Activated CD4-positive, alpha-beta T cell treated with anti-CD3 and anti-CD28 coated beads for 24 hours (primary cell): ENCODE results near the gene TUBB2B.
A peak's percentile ranks its signal among the peaks of the same experiment; 100 is the strongest.

Source experiments
- DNase-seq, 2 donors: peaks; one replicate each; pipeline ENCODE4 v3.0.0-alpha.2; 2020; ENCODE audit warnings: low read depth in 2 of 2

The TUBB2B gene

GRCh38 chr6:3227363-3228045, at the start of gene TUBB2B:
Gene TUBB2B, minus strand, starts transcription at chr6:3227653. Its CDS starts 110 bp downstream, at chr6:3227543.
- DNase-seq = no peak

GRCh38 chr6:3277251-3277650, 49.8 kb upstream of the TUBB2B start:
- no peak for DNase-seq

GRCh38 chr6:3276174-3277167, 49.0 kb upstream of the TUBB2B start:
- DNase-seq = no peak

DNA sequence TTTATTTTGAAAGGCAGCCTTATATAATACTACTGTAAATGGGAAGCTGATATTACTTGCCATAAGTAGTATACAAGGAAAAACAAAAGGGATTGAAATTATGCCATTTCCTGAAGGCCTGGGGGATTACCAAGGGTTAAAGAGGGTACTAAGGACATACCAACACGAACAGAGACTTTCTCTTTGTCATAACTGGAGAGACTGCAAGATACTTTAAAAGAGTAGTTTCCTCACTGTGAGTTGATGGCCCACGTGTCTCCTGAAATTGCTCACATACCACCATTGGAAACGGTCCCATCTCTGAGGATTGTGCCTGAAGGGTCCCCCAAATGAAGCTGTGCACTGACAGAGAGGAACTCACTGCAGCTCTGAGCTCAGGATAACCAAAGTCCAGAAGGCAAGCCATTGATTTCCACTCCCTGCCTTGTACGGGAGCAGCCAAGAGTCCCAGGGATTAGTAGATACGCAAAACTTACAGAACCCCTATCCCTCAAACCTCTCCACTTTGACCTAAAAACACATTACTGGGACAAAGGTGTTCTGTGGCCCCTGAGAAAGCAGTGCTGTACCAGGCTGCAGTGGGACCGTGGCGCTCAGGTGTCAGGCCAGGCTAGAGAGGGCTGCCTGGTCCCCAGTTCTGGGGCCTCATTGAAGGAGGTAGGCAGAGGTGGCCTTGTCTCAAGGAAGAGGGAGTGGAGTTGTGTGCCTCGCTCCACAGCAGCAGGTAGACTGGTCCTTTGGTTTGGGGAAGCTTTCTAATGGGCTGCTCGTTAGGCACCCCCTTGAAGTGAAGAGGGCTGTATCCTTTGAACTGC, 46.5 kb upstream of the TUBB2B start:
- no peak for DNase-seq

DNA sequence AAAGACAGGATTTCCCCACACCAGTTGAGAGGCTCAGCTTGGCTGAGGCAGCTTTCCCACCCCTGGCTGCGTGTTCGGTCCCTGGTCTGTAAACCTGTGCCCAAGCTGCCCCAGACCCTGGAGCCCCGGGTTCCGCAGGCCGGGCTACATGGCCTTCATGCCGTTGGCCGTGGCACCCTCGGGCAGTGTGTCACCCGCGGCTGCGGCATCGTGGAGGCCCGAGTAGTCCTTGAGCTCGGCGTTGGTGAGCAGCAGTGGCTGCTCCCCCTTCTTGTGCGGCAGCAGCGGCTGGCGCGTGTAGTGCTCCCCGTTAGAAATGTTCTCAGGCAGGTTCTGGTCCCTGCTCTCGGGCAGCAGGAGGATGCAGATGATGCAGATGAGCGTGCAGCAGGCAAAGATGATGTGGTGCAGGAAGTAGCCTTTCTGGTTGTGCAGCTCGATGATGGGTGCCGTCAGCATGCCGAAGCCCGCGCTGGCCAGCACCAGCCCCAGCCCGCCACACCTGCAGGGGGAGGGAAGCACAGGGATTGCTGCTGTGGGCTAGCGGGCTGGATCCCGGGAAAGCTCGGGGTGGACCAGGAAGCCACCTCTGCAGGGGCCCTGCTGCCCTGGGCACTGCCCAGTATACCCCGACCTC, 45.6 kb upstream of the TUBB2B start:
- DNase-seq = no peak

GRCh38 chr6:3271756-3272155, 44.3 kb upstream of the TUBB2B start:
- no peak for DNase-seq

- no peak for DNase-seq
Observed at GRCh38 chr6:3270258-3270657, 42.8 kb upstream of the TUBB2B start.

- no peak for DNase-seq
Observed at GRCh38 chr6:3269281-3269975, 42.0 kb upstream of the TUBB2B start.

GRCh38 chr6:3268680-3269079, 41.2 kb upstream of the TUBB2B start:
- DNase-seq = no peak

GRCh38 chr6:3267162-3267561, 39.7 kb upstream of the TUBB2B start:
- DNase-seq = no peak

GRCh38 chr6:3266170-3266569, 38.7 kb upstream of the TUBB2B start:
- DNase-seq = no peak

DNA sequence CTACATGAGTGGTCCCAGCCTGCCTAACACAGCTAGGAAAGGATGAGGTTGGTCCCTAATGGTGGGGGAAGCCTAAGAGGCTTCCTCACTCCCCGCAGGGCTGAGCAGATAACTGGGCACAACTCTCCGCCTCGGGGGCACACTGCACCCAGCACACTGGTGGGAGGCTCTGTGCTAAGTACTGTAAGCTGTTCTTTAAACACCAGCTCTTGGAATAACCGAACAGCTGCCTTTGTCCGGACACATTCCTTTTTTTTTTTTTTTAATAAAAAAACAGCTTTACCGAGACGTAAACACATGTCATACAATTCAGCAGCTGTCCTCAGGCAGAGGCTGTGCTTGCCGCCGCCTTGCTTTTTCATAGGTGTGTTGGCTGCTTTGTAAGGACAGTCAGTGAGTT, 38.2 kb upstream of the TUBB2B start:
- DNase-seq = no peak

DNA sequence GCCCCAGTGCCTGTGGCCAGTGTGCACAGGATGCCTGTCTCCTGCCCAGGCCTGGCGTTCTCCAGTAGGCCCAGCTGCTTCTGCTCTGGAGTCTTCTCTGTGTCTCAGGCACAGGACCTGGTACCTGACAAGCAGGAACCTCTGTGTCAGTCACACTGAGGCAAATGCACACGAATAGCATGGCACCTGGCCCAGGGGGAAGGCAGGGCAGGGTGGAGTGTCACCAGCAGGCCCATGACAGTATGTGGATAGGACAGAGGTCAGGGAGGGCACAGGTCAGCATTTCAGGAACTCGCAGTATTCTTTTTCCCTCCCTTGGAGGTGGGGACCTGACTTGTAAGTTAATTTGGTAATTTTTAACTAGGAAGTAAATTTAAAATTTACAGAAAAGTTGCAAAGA, 36.9 kb upstream of the TUBB2B start:
- DNase-seq = no peak

GRCh38 chr6:3263096-3263495, 35.6 kb upstream of the TUBB2B start:
- no peak for DNase-seq

DNA sequence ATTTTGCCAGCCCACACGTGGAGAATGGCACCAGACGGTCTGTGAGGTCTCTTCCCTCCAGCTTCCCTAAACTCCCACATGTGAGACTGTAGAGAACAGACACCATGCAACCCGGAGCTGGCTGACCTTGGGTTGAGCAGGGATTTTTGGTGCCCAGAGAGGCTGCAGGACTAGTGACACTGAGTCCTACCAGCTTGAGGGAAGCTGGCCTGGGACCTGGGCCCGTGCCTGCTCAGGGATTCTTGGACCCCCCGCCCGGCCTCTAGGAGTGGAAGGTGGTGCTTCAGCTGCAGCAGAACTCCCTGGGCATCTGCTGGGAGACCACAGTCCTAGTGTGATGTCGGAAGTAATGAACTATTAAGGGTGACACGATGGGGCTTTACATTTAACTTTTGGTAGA, 34.5 kb upstream of the TUBB2B start:
- DNase-seq = no peak

- no peak for DNase-seq
Observed at GRCh38 chr6:3261518-3261820, 34.0 kb upstream of the TUBB2B start.

GRCh38 chr6:3260772-3261517, 33.5 kb upstream of the TUBB2B start:
- DNase-seq = no peak

- DNase-seq = no peak
Observed at GRCh38 chr6:3260296-3260695, 32.8 kb upstream of the TUBB2B start.

DNA sequence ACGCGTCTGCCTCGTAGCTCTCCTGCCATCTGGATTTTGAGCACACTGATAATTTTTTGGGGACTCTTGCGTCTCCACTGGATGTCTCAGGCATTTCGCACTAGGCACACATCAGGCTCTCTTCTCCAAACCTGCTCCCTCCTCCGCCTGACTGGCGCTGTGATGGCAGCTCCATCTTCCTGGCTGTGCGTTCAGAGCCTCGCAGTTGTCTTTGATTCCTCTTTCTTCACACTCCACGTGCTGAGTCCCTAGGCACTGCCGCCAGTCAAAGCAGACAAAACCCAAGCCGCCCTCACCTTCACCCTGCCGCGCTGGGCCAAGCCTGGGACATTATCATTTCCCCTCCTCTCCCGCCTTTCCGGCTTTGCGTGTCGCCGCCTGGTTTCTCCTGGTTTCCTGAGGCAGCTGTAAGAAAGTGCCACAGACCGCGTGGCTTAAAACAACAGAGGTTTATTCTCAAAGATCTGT, 32.1 kb upstream of the TUBB2B start:
- no peak for DNase-seq

DNA sequence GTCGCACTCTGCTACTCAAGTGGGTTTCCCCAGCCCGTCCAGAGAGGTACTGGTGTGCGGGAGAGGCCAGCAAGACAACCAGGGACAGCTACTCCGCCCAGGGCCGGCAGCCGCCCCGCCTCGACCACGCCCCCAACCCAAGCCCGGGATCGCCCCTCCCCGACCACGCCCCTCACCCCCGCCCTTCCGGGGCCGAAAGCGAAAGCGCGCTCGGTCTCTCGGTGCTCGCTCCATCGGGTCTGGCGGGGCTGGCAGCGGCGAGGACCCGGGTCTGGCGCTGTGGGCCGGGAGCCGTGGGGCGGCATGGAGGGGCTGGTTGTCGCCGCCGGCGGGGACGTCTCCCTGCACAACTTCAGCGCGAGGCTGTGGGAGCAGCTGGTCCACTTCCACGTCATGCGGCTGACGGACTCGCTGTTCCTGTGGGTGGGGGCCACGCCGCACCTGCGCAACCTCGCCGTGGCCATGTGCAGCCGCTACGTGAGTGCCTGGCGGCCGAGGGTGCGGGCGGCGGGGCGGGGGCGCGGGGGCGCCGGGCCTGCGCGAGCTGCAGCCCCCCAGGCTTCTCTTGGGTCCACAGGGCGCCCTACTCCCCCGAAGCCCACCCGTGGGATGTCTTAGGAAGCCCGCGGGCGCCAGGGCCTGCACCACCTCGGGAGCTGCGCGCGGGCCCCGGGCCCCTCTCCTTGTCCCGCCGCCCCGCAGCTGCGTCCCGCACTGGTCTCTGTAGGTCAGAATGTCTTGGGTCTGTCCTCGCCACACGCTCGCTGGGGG, 31.5 kb upstream of the TUBB2B start, which contains the start of gene PSMG4:
Gene PSMG4, plus strand, starts transcription at position 228 of the 771 bp plus-strand sequence. Its CDS starts 76 bp downstream, at position 304.
- peak; percentile 94 to 95 for DNase-seq
